Muscle layer of duodenum (tissue), 2 donors: Measurements from ENCODE around the gene SH3D19.

Source experiments
- H3K27ac ChIP-seq: one replicate; pipeline ENCODE4 v1.7.0; 2013; ENCODE audit warnings: mild to moderate bottlenecking, low read length
- H3K27me3 ChIP-seq: one replicate; pipeline ENCODE4 v1.7.0; 2013; ENCODE audit warnings: low read depth, mild to moderate bottlenecking, control low read depth, low read length
- H3K36me3 ChIP-seq, 2 donors: one replicate each; pipeline ENCODE4 v1.7.0; 2013; ENCODE audit warnings: low read length in 2 of 2, control low read depth in 1 of 2, mild to moderate bottlenecking in 1 of 2; ENCODE audit not compliant: insufficient read depth in 2 of 2, control insufficient read depth in 1 of 2
- H3K4me1 ChIP-seq, 2 donors: one replicate each; pipeline ENCODE4 v1.7.0; 2013; ENCODE audit warnings: low read length in 2 of 2, mild to moderate bottlenecking in 2 of 2, control low read depth in 1 of 2, moderate library complexity in 1 of 2; ENCODE audit not compliant: insufficient read depth in 2 of 2, control insufficient read depth in 1 of 2
- H3K4me3 ChIP-seq, 2 donors: one replicate each; pipeline ENCODE4 v1.7.0; 2013; ENCODE audit warnings: low read length in 2 of 2, low read depth in 1 of 2, mild to moderate bottlenecking in 1 of 2
- H3K9me3 ChIP-seq, 2 donors: one replicate each; pipeline ENCODE4 v1.7.0; 2013; ENCODE audit warnings: low read length in 2 of 2, control low read depth in 1 of 2, mild to moderate bottlenecking in 1 of 2; ENCODE audit not compliant: control insufficient read depth in 1 of 2
- donor health status: healthy.

Gene SH3D19

DNA sequence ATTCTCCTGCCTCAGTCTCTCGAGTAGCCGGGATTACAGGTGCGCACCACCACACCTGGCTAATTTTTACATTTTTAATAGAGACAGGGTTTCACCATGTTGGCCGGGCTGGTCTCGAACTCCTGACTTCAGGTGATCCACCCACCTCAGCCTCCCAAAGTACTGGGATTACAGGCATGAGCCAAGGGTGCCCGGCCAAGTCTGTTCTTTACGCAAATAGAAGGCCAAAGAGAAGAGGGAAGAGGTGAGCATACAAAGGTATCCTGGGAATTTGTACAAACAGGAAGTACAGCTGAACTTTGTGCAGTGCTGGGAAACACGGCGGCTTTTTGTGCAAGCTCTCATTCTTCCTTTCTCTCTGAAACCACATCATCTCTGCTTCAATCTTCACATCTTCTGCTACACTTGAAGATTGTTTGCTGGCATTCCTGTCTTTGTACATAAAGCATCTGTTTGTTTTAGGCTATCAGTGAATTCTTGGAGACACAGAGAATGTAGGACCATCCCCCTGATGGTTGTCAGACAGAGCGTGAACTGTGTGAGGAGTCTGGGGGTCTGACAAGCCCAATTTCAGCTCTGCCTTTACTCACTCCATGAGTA, 120.4 kb downstream of the SH3D19 start:
- Histone ChIP-seq H3K4me3 (no peak overlapping the region), H3K36me3 (peaks cover 0 to 3% of the 10 kb centered on the region in 2 donors), H3K4me1 (peaks cover 21 to 39% of the 10 kb centered on the region in 2 donors), H3K27me3 (no peaks in the 10 kb centered on the region), H3K27ac (peak overlapping the region; percentile 34), H3K9me3 (no peaks in the 10 kb centered on the region)

DNA sequence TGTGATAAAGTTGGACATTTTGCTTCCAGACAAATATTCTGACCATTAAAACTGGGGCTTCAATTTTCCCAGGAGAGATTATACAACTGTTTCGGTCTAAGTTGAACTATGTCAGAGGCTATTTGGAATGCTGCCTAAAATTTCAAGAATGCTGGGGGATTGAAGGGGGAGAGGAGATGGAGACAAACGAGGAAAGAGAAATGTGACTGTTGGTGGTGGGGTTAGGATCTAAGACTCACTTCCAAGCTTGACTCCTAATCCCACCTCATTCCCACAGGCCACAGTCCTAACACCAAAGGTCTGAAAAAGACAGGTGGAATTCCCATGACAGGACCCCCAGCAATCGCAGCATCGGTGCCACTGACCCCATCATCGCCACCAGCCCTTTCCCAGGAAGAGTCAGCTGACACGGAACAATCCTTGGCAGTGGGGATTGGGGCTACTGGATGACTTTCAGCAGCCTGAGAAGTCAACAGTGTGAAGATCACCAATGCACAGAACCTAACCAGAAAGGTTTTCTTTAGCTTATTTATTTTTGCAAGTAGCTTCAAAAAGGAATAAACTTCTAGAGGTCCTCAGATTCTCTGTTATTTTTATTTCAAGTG, 122.5 kb downstream of the SH3D19 start:
- Histone ChIP-seq H3K36me3 (no peaks in the 10 kb centered on the region), H3K27me3 (no peaks in the 10 kb centered on the region), H3K4me3 (no peak overlapping the region), H3K4me1 (peaks cover 21 to 51% of the 10 kb centered on the region in 2 donors), H3K27ac (peak overlapping the region; percentile 7), H3K9me3 (no peaks in the 10 kb centered on the region)

DNA sequence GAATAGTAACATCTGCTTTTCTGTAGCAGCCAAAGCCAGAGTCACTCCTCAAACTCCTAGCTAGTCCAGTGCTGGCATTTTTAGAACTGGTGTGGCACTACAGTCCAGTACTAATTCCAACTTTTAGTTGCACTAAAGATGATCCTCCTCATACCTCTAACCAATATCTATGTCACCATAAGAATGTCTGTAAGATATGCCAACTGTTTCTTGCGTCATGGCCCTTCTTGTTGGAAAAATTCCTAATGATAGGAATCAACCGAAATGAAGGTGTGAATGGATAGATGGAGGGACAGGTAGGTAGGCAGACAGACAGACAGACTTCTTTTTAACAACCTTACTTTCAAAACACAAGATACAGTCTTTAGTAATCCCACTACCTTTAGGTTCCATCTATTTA, 123.0 kb downstream of the SH3D19 start:
- H3K4me3 ChIP-seq: no peak overlapping the region
- H3K4me1 ChIP-seq: peaks cover 19 to 51% of the 10 kb centered on the region in 2 donors
- H3K9me3 ChIP-seq: no peaks in the 10 kb centered on the region
- H3K36me3 ChIP-seq: no peaks in the 10 kb centered on the region
- H3K27me3 ChIP-seq: no peaks in the 10 kb centered on the region
- peak overlapping the region; percentile 7 for H3K27ac ChIP-seq

DNA sequence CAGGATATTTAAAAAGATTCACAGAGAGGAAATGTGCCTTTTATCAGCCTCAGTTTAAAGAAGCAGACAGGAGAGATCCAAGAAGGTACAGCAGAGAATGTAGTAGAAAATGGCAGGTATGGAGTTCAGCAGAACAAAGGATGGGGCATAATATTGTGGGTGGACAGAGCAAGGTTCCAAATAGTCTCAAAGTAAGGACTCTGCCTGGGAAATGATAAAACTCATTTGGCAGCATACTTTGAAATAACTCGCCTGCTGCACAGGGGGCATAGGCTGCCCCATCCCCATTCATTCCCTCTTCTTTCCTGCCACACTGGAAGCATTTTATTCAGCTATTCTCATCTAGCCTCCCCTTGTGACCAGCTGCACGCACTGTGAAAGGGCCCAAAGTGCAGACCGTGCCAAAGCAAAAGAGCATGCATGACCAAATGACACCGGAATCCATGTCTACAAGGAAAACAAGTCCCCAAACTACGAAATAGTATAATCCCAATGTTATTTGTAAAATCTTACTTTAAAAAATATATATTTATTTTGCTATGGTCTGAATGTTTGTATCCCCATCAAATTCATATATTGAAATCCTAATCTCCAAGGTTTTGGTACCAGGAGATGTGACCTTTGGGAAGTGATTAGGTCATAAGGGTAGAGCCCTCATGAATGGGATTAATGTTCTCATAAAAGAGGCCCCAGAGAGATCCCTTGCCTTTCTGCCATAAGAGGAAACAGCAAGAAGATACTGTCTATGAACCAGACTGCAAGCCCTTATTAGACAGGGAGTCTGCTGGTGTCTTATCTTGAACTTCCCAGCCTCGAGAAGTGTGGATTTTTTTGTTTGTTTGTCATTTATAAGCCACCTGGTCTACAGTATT, 125.8 kb downstream of the SH3D19 start:
- Histone ChIP-seq H3K4me1 (peaks cover 5 to 35% of the 10 kb centered on the region in 2 donors), H3K4me3 (no peak overlapping the region), H3K36me3 (no peaks in the 10 kb centered on the region), H3K27me3 (no peaks in the 10 kb centered on the region), H3K27ac (peak overlapping the region; percentile 18), H3K9me3 (no peaks in the 10 kb centered on the region)

DNA sequence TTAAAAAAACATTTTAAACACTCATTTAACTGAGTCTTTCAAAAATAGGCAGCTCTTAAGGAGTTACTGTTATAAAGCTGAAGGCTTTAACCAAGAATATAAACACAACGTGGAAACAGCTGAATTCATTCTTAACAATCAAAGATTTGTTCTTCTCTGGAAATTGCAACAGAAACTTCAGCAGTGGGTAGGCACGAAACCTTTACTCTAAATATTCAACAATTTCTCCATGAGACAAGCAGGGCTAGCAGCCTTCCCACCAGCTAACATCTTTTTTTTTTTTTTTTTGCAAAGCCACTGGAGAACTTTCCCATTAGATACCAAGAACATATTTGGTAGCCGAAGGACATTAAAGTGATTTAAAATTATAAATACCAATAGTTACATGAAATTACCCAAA, 126.7 kb downstream of the SH3D19 start:
- H3K36me3 ChIP-seq: no peaks in the 10 kb centered on the region
- peaks cover 5 to 35% of the 10 kb centered on the region in 2 donors for H3K4me1 ChIP-seq
- peak overlapping the region; percentile 18 for H3K27ac ChIP-seq
- H3K27me3 ChIP-seq: no peaks in the 10 kb centered on the region
- no peaks in the 10 kb centered on the region for H3K9me3 ChIP-seq
- no peak overlapping the region for H3K4me3 ChIP-seq

GRCh38 chr4:151197247-151197646, 128.2 kb downstream of the SH3D19 start:
- Histone ChIP-seq H3K27ac (no peak overlapping the region), H3K36me3 (no peaks in the 10 kb centered on the region), H3K4me1 (peaks cover 0 to 25% of the 10 kb centered on the region in 2 donors), H3K4me3 (no peak overlapping the region), H3K9me3 (no peaks in the 10 kb centered on the region), H3K27me3 (no peaks in the 10 kb centered on the region)

- Histone ChIP-seq H3K36me3 (no peaks in the 10 kb centered on the region), H3K27ac (no peak overlapping the region), H3K9me3 (no peaks in the 10 kb centered on the region), H3K4me3 (no peak overlapping the region), H3K27me3 (no peaks in the 10 kb centered on the region), H3K4me1 (peaks cover 0 to 21% of the 10 kb centered on the region in 2 donors)
These were observed 129.6 kb downstream of the SH3D19 start for GRCh38 chr4:151195801-151196200.

DNA sequence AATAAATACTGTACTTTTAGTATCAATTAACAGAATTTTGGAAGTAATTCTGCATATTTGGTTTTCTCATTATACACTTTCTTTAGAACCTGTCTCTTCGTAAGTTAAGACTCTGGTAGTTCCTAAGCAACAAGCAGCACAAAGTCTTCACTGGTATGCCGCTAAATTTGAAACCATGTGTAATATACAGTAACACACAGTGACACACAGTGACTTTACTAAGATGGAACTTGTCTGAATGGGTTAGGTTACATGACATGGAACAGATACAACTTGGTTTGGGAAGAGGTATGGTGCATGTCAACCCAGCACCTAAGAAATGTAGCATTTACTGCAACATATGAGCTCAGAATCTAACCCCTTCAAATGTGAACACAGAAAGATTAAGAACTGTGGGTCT, 132.0 kb downstream of the SH3D19 start:
- H3K9me3 ChIP-seq: no peaks in the 10 kb centered on the region
- H3K4me3 ChIP-seq: no peak overlapping the region
- H3K4me1 ChIP-seq: peaks cover 0 to 7% of the 10 kb centered on the region in 2 donors
- H3K36me3 ChIP-seq: no peaks in the 10 kb centered on the region
- H3K27ac ChIP-seq: no peak overlapping the region
- no peaks in the 10 kb centered on the region for H3K27me3 ChIP-seq

DNA sequence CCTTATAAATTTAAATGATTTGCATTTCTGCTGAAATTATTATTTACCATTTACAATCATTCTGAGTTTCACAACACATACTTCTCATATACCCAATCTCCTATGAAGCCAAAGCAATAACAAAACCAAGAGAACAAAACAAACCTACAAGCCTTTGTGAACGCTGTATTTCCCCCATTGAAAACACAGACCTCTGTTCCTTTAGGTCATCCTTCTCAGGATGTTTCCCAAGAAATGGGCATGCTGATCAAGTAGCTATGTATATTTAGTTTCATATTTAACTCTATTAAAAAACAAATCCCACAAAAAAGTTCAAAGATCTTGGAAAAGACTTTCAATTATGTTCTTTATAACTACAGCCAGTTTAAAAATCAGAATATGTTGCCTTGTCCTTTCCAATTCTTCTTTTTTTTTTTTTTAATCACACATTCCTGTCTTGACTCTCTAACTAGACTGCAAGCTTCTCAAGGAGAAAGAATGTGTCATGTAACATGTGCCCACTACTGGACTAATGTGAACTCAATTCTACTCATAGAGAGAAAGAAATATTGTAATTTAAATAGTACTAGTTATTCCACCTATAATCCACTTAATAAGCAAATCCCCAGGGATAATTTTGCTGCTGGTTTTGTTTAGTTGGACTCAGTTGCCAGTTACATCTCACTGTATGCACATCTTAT, 132.7 kb downstream of the SH3D19 start:
- Histone ChIP-seq H3K4me3 (no peak overlapping the region), H3K4me1 (peaks cover 0 to 7% of the 10 kb centered on the region in 2 donors), H3K27me3 (no peaks in the 10 kb centered on the region), H3K27ac (no peak overlapping the region), H3K9me3 (no peaks in the 10 kb centered on the region), H3K36me3 (no peaks in the 10 kb centered on the region)

DNA sequence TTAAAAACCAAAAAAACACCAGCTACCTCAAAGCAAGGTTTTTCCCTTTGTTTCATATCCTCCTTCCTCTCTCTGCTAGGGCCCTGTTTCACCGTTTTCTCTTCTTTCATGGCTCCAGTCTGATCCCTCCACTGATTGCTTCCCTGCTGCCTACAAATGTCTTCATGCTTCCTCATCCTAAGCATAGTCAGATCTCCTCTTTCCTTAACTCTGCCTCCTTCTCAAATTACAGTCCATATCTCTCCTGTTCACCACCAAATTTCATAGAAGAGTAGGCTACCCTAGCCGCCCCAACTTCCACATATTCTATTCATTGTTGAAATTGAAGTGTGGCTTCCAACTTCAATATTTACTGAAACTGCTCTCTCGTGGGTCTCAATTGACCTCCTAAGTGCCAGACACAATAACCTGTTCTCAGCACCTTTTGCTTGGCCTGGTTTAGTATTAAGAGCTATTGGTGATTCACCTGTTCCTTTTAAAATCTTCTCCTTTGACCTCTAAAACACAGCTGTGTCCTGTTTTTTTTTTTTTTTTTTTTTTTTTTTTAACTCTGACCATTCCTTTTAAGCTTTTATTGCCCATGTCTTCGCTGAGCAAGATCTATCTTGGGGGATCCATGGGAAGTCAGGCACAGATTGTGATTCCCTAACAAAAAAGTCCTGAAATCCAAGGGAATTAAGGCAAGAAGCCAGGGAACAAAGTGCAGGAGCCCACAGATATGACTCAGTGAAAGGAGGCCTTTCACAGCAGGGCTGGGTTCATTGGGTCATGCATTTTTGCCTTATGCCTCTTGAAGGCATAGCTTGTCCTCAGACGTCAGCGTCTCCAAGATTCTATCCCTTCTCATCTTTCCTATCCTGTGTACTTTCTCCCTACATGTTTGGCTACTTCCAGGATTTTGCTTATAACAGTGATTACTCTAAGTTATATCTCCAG, 140.6 kb downstream of the SH3D19 start:
- Histone ChIP-seq H3K36me3 (no peaks in the 10 kb centered on the region), H3K4me1 (peaks cover 0 to 7% of the 10 kb centered on the region in 2 donors), H3K27ac (no peak overlapping the region), H3K4me3 (no peak overlapping the region), H3K9me3 (no peaks in the 10 kb centered on the region), H3K27me3 (no peaks in the 10 kb centered on the region)
